ENCODE measurements around the gene TBX1.
"Not testable (repeated sequence)": the region's sequence is repeated elsewhere in the genome, so short reads cannot be mapped to it uniquely, and the experiment has no call there.

The TBX1 gene

GRCh38 chr22:19779011-19779421 lies 18.4 kb downstream of the TBX1 start:
- no peak overlapping the region for H3K27ac ChIP-seq
- no peak for DNase-seq (ENCODE audit: low read depth, low spot score)

GRCh38 chr22:19779685-19780268 lies 19.2 kb downstream of the TBX1 start:
- H3K27ac ChIP-seq: no peak overlapping the region
- no peak for DNase-seq (ENCODE audit: low read depth, low spot score)

- no peak for DNase-seq (ENCODE audit: low read depth, low spot score)
- H3K27ac ChIP-seq: no peak overlapping the region
Measured at GRCh38 chr22:19782533-19782932, 22.0 kb downstream of the TBX1 start.

GRCh38 chr22:19783586-19784383 lies 23.2 kb downstream of the TBX1 start:
- no peak for DNase-seq (ENCODE audit: low read depth, low spot score)
- H3K27ac ChIP-seq: no peak overlapping the region

GRCh38 chr22:19784384-19785175 lies 24.0 kb downstream of the TBX1 start:
- no peak for DNase-seq (ENCODE audit: low read depth, low spot score)
- H3K27ac ChIP-seq: no peak overlapping the region

- no peak overlapping the region for H3K27ac ChIP-seq
- no peak for DNase-seq (ENCODE audit: low read depth, low spot score)
Measured at GRCh38 chr22:19785461-19786263, 25.1 kb downstream of the TBX1 start.

GRCh38 chr22:19786264-19786585 lies 25.6 kb downstream of the TBX1 start:
- no peak for DNase-seq (ENCODE audit: low read depth, low spot score)

GRCh38 chr22:19786959-19787848 lies 26.6 kb downstream of the TBX1 start:
- no peak overlapping the region for H3K27ac ChIP-seq
- no peak for DNase-seq (ENCODE audit: low read depth, low spot score)

More at GRCh38 chr22:19786264-19786585, 25.6 kb downstream of the TBX1 start:
- no peak overlapping the region for H3K27ac ChIP-seq

GRCh38 chr22:19787849-19788141 lies 27.2 kb downstream of the TBX1 start:
- no peak overlapping the region for H3K27ac ChIP-seq
- no peak for DNase-seq (ENCODE audit: low read depth, low spot score)

GRCh38 chr22:19788661-19789225 lies 28.2 kb downstream of the TBX1 start:
- no peak for DNase-seq (ENCODE audit: low read depth, low spot score)
- H3K27ac ChIP-seq: no peak overlapping the region

- no peak overlapping the region for H3K27ac ChIP-seq
- no peak for DNase-seq (ENCODE audit: low read depth, low spot score)
Measured at GRCh38 chr22:19789406-19789805, 28.8 kb downstream of the TBX1 start.

- DNase-seq (ENCODE audit: low read depth, low spot score): no peak
- H3K27ac ChIP-seq: no peak overlapping the region
Measured at GRCh38 chr22:19789828-19790227, 29.2 kb downstream of the TBX1 start.

- H3K27ac ChIP-seq: no peak overlapping the region
- no peak for DNase-seq (ENCODE audit: low read depth, low spot score)
Measured at GRCh38 chr22:19791243-19791642, 30.7 kb downstream of the TBX1 start.

GRCh38 chr22:19791894-19792293 lies 31.3 kb downstream of the TBX1 start:
- no peak overlapping the region for H3K27ac ChIP-seq
- no peak for DNase-seq (ENCODE audit: low read depth, low spot score)

- H3K27ac ChIP-seq; DNase-seq (ENCODE audit: low read depth, low spot score): not testable (repeated sequence)
Measured at GRCh38 chr22:19792383-19792896, 31.9 kb downstream of the TBX1 start.

- no peak overlapping the region for H3K27ac ChIP-seq
- DNase-seq (ENCODE audit: low read depth, low spot score): no peak
Measured at GRCh38 chr22:19793161-19793560, 32.6 kb downstream of the TBX1 start.

GRCh38 chr22:19793661-19794310 lies 33.2 kb downstream of the TBX1 start:
- DNase-seq (ENCODE audit: low read depth, low spot score): no peak
- no peak overlapping the region for H3K27ac ChIP-seq

- DNase-seq (ENCODE audit: low read depth, low spot score): no peak
- H3K27ac ChIP-seq: no peak overlapping the region
Measured at GRCh38 chr22:19795617-19796008, 35.0 kb downstream of the TBX1 start.

GRCh38 chr22:19796160-19796559 lies 35.6 kb downstream of the TBX1 start:
- no peak for DNase-seq (ENCODE audit: low read depth, low spot score)
- no peak overlapping the region for H3K27ac ChIP-seq

Data from epithelial cell of prostate (primary cell).